Omental fat pad (tissue), 4 donors: ENCODE data around the gene ACIN1. TPM values are rescaled to one million over a fixed set of nuclear protein-coding genes. Genes with fewer than 3 reads are reported as not detected.
"Not testable (repeated sequence)": the region's sequence is repeated elsewhere in the genome, so short reads cannot be mapped to it uniquely, and the experiment has no call there.

Experiments
- ATAC-seq: fragments of 150-250 bp; one replicate; pipeline ENCODE4 v1.9.1; 2016; ENCODE audit warnings: mild to moderate bottlenecking, moderate library complexity; ENCODE audit not compliant: low FRiP score
- DNase-seq: peaks from one replicate; pipeline ENCODE4 v3.0.0-alpha.2; 2019; ENCODE audit warnings: low spot score
- CTCF ChIP-seq, 3 donors: fragments of 450-650 bp; IDR thresholded peaks; one replicate each; pipeline ENCODE4 v1.5.1; 2016 to 2017; ENCODE audit warnings: antibody characterized with exemption in 3 of 3, mild to moderate bottlenecking in 3 of 3, moderate library complexity in 2 of 3
- total RNA-seq, 4 donors: library from RNA; depleted of rRNA; stranded (reverse); fragments of >200 nt; gene quantifications; one replicate each; pipeline ENCODE4 v1.1.0, GENCODE V29; 2016

Gene ACIN1
- total RNA-seq, 4 donors from 2014 or later, result 85.6 to 143 (median 120) TPM

- no peak for DNase-seq
- no peak for ATAC-seq
- TF ChIP-seq CTCF (IDR thresholded peaks at IDR 0.05), result no peak
Observed at GRCh38 chr14:23113431-23114119, 18.6 kb upstream of the ACIN1 start.

GRCh38 chr14:23112359-23113178, 17.6 kb upstream of the ACIN1 start:
- TF ChIP-seq CTCF (IDR thresholded peaks at IDR 0.05), result no peak
- DNase-seq (no peak), ATAC-seq (no peak)

GRCh38 chr14:23110579-23111365, 15.8 kb upstream of the ACIN1 start:
- TF ChIP-seq CTCF (IDR thresholded peaks at IDR 0.05), result no peak
- ATAC-seq, result no peak
- no peak for DNase-seq

GRCh38 chr14:23109769-23110168, 14.8 kb upstream of the ACIN1 start:
- no peak for ATAC-seq

GRCh38 chr14:23108169-23108568, 13.2 kb upstream of the ACIN1 start:
- not testable (repeated sequence) for ATAC-seq, DNase-seq

More at GRCh38 chr14:23109769-23110168, 14.8 kb upstream of the ACIN1 start:
- no peak for TF ChIP-seq CTCF (IDR thresholded peaks at IDR 0.05)
- no peak for DNase-seq

- not testable (repeated sequence) for DNase-seq, ATAC-seq
Observed at GRCh38 chr14:23107620-23108019, 12.7 kb upstream of the ACIN1 start.

GRCh38 chr14:23106747-23107045, 11.8 kb upstream of the ACIN1 start:
- no peak for ATAC-seq
- TF ChIP-seq CTCF (IDR thresholded peaks at IDR 0.05), result no peak
- DNase-seq, result no peak
